ENCODE measurements around the gene VAMP8.
A peak's percentile ranks its signal among the peaks of the same experiment; 100 is the strongest.
"Not testable (repeated sequence)": the region's sequence is repeated elsewhere in the genome, so short reads cannot be mapped to it uniquely, and the experiment has no call there.

VAMP8 gene

DNA sequence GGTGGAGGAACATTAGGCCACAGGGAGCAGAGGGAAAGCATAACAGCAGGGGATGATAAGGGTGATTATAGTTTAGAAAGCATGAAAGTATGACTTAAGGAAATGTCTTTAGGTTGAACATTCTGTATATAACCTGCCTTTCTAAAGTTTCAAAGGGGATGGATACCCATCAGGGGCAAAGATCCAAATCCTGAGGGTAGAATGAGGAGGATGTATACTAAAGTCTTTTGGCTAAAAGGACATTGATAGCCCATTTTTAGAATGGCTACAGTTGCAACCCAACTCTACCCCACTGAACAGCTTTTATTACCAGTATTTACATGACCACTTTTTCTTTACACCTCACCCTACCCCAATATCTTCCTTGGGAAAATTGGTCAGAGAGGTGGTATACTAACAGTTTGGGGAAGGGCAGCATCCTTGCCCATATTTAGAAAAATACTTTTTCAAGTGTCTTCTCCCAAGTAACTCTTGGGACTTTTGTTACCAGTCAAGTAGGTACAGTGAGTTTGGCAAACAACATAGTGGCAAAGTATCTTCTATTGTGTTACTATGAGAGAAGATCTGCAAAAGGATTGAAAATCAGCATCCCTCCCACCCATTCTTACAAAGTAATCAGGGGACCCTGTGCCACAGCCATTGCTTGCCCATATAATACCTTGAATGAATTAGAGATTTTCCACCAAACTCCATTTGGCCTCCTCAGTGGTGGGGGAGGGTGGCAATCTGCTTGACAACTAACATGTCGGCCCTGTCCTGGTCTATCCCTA is 30.1 kb upstream of the VAMP8 start:
- ATAC-seq (peak; percentile 7), DNase-seq (no peak)

GRCh38 chr2:85547859-85548607 is 29.4 kb upstream of the VAMP8 start:
- DNase-seq (no peak), ATAC-seq (no peak)

DNA sequence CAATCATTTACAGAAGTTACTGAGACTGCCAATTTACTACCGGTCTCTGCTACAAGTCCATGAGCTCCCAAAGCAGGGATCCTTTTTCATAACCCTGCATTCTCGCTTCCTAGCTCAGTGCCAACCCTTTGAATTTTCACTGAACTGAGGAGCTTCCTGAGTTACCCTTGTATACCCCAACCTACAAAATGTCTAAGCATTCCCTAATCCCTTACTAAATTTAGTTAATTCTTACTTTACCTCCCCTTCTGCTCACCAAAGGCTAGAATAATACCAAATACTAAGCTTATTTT is 28.8 kb upstream of the VAMP8 start:
- ATAC-seq (no peak), DNase-seq (no peak)

DNA sequence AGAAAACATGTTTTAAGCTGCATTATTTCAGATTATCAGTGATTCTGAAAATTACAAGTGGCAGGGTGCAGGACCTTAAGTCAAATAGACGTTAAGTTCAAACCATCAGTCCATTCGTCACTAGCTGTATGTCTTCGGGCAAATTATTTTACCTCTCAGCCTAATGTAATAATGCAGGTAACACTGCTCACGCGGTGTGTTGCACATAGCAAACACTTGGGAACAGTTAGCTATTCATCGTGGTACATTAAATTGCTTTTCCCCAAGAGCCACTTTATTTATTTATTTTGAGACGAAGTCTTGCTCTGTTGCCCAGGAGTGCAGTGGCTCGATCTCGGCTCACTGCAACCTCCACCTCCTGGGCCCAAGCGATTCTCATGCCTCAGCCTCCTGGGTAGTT is 28.3 kb upstream of the VAMP8 start:
- DNase-seq (no peak), ATAC-seq (no peak)

GRCh38 chr2:85549826-85550225 is 27.6 kb upstream of the VAMP8 start:
- DNase-seq = no peak

GRCh38 chr2:85550486-85550885 is 26.9 kb upstream of the VAMP8 start:
- no peak for ATAC-seq
- no peak for DNase-seq

More at GRCh38 chr2:85549826-85550225, 27.6 kb upstream of the VAMP8 start:
- ATAC-seq = no peak

DNA sequence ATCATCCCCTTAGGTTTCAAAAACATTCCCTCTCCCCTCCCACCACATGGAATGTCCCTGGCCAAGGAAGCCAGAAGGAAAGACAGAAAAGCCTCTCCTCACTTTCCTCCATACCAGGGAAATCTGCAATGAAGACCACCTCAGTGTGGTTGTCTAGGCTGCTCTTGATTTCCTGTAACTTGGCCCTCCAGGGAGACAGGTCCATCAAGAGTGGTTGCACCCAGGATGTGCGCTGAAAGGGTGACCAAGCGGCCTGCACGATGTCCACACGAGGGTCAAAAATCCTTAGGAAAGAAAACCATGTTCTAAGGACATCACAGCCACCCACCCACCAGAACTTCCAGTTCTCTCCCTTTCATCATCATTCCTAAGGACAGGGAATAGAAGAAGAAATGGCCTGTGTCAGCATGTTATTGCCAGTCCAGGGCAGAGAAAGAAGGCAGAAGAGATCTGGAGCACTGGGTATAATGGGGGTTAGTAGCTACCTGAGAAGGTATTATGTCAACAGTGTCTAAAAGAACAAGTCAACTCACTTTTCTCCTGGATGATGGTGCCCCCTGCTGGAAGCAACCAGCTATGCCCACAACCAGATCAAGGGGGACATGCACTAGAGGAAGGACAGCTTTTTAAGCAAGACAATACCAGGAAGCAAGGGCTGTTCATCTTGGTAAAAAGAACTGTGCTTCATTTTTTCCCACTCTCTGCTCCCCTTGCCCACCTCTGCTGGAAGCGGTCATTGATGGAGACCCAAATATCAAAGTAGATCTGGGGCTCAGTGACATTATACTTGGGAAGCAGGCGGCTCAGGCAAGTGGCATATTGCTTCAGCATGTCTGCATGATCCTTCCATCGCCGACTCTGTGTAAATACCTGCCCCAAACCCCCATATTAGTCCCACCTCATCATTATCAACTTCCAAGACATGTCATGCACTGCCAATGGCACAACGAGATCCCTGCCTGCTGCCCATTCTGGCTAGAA is 25.4 kb upstream of the VAMP8 start:
- ATAC-seq (peak; percentile 67), DNase-seq (peak; percentile 86)

DNA sequence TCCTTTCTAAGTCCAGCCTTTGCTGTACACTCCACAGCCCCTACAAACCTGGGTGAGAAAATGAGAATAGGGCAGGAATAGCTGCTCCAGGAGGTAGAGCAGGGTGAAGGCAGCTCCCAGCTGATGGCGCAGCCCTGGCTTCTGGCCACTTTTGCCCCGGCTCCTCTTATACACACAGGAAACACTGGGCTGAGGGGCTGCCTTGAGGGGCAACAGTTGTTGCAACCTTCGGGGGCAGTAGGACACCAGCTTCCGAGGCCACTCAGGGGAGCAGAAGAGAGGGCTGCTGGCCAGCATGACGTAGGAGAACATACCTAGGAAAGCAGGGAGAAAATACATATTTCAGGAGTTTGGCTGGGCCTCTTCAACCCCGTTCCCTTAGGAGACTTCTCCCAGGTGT is 24.2 kb upstream of the VAMP8 start:
- no peak for ATAC-seq

DNA sequence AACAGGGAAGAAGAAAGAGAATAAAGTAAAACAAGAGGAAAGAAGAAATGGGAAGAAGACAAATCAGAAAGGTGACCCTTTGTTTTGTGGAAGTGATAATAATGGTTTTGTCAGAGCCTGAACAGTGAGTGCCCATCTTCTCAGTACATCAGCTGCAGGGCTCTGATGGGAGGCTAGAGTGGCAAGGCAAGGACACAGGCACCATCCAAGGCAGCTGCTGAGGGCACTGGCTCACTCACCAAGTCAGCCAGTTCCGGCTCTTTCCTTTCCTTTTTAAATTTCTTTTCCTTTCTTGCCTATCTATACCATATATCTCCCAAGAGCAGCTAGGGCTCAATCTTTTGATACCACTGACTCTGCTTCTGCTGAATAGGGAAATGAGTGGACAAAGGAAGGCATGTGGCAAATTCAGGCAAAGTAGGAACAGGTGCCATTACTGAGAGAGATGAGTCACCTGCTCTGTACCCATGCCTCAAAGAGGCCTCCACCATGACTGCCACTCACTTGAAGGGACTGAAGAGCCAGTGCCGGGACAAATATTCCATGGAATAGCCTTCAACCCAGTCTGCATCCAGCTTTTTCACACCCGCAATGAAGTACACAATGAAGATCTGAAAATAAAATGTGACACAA is 22.3 kb upstream of the VAMP8 start:
- DNase-seq (no peak), ATAC-seq (peak; percentile 26)

More for the DNA sequence above, 24.2 kb upstream of the VAMP8 start:
- DNase-seq = no peak

DNA sequence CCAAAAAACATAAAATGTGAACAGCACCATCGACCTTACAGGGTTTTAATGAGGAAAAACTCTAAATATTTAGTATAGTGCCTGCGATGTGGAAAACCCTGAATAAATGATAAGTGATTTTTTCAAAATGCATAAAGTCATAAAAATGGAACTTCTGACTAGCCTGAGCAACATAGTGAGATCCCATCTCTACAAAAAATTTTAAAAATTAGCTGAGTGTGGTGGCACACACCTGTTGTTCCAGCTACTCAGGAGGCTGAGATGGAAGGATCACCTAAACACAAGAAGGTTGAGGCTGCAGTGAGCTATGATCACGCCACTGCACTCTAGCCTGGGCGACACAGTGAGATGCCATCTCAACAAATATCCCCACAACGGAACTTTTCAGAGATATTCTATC is 20.3 kb upstream of the VAMP8 start:
- DNase-seq (no peak), ATAC-seq (no peak)

- ATAC-seq (no peak), DNase-seq (no peak)
These were observed 19.2 kb upstream of the VAMP8 start for GRCh38 chr2:85558160-85558559.

- not testable (repeated sequence) for DNase-seq, ATAC-seq
These were observed 17.0 kb upstream of the VAMP8 start for GRCh38 chr2:85560403-85560726.

DNA sequence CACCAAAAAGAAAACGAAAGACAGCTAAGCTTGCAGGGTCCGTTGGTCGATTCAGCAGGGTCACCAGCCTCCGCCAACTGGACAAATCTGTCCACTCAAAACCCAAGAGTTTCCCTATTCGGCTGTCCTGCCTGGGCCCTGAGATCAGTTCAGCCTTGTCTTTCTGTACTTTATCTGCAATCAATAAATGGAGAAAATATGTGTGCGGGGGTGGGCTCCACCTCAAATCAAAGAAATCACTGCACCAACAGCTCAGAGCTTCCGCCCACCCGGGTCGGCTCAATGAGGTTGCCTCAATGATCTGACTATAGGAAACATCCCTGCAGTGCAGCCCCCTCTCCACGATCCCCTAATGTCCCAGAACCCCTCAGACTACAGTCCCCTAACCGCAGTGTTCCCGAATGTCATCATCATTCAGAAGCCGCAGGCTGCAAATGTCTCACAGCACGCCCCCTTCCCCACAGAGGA is 16.5 kb upstream of the VAMP8 start:
- ATAC-seq (peak; percentile 19), DNase-seq (peak; percentile 39)

DNA sequence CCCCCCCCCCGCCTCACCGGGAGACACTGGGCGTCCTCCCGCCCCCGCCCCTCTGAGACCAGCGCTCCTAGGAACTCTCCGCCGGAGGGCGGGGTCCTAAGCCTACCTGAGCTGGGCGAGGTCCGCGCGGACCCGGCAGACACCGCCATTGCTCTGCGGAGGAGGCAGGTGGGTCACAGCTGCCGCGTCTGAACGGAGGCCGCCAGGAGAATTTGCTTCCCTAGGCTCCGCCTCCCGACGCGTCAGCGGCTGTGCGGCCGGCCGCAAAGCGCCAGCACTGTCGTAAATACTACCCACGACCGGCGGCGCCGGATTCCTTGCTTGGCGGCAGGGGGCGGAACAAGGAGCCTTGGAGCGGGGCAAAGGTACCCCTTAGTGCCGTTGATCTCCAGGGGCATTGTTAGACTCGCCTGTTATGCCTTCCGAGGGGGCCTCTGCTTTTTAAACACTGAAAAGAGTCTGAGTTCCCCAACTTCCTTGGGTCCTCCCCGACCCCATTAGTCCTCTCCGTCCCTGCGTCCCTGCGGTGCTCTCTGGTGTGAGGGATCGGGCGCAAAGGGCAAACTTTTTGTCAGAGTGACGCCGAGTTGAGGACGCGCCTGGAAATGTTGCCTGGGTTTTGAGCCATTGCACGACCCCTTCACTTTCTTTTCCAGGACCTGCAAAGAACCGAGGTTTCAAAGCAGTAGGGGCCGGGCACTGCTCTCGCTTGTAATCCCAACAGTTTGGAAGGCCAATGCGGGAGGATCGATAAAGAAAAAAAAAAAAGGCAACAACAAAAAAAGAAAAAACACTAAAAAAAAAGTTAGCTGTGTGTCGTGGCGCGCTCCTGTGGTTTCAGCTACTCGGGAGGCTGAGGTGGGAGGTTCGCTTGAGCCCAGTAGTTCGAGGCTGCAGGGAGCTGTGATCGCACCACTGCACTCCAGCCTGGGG is 15.8 kb upstream of the VAMP8 start, which contains the start of gene GGCX:
Gene GGCX, minus strand, starts transcription at position 214 of the 933 bp plus-strand sequence. Its CDS starts 65 bp downstream, at position 149.
- DNase-seq = peak; percentile 96
- peak; percentile 96 for ATAC-seq

GRCh38 chr2:85564144-85564563 is 13.2 kb upstream of the VAMP8 start:
- DNase-seq (no peak), ATAC-seq (no peak)

GRCh38 chr2:85566265-85566664 is 11.1 kb upstream of the VAMP8 start:
- ATAC-seq (no peak), DNase-seq (no peak)

GRCh38 chr2:85575739-85576138 is 1.6 kb upstream of the VAMP8 start:
- ATAC-seq (no peak), DNase-seq (no peak)

DNA sequence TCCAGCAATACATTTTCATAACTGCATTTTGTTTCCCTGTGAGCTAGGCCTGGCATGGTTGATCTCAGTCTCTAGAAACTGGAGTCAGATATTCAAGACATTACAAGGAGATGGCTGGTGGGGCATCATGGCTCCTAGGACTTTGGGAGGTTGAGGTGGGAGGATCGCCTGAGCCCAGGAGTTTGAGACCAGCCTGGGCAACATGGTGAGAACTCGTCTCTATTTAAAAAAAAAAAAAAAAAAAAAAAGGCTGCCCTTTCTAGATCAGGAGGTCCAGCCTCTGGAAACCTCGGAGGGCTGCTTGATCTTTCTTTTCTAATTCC is 362 bp upstream of the VAMP8 start:
- no peak for DNase-seq
- ATAC-seq = no peak

- ATAC-seq (peak; percentile 47), DNase-seq (peak; percentile 43)
These were observed 1.1 kb downstream of the VAMP8 start for GRCh38 chr2:85578243-85579180.

Data from stimulated activated naive CD8-positive, alpha-beta T cell treated with anti-CD3 and anti-CD28 coated beads, Interleukin-15, Interleukin-2, amounts not matched to agents 100 U/mL and 50 U/mL, for 24 hours (primary cell).